B cell (primary cell): Measurements from ENCODE around the gene ERC1. TPM values are rescaled to one million over a fixed set of nuclear protein-coding genes. Genes with fewer than 3 reads are reported as not detected.

Experiments used
- ATAC-seq: fragments of 200-7000 bp; cut with Tn5 transposase; one replicate; pipeline ENCODE4 v1.10.0; 2021; ENCODE audit warnings: low read depth, mild to moderate bottlenecking, moderate number of reproducible peaks, moderate library complexity
- CTCF ChIA-PET: fragments of 350-600 bp; sonication (Branson Sonifier 250); formaldehyde crosslinking; loops from one replicate; lab custom pipeline; 2021; ENCODE audit warnings: antibody characterized with exemption, inconsistent platforms; lab: Charles Lee
- POLR2A ChIA-PET: fragments of 350-600 bp; sonication (Branson Sonifier 250); formaldehyde crosslinking; loops from one replicate; lab custom pipeline; 2021; ENCODE audit warnings: antibody characterized with exemption; lab: Charles Lee
- DNase-seq: peaks from one replicate; pipeline ENCODE4 v3.0.0; 2013
- H2AFZ ChIP-seq: 2 replicates; pipeline ENCODE4 v1.6.1; 2012; ENCODE audit warnings: mild to moderate bottlenecking, low read depth, low read length; ENCODE audit not compliant: insufficient read depth, poor library complexity, severe bottlenecking
- H3K27ac ChIP-seq, 2 donors: 1 replicate in 1 of 2; 2 replicates in 1 of 2; pipeline ENCODE4 v1.5.1; 2012 to 2013; ENCODE audit warnings: low read length in 2 of 2, mild to moderate bottlenecking in 2 of 2, moderate library complexity in 1 of 2
- H3K27me3 ChIP-seq, 4 experiments: fragments of 200-600 bp in 1 of 4; sonication (generic) in 1 of 4; replicated peaks in 1 of 4; 1 replicate in 2 of 4; 2 replicates in 2 of 4; pipeline versions ENCODE4 v1.6.1 to v1.7.0; 2013 to 2016; ENCODE audit warnings: low read length in 3 of 4, mild to moderate bottlenecking in 2 of 4, mixed read lengths in 1 of 4, moderate library complexity in 1 of 4; ENCODE audit not compliant: insufficient read depth in 4 of 4, control insufficient read depth in 3 of 4; ENCODE audit errors: control extremely low read depth in 1 of 4
- H3K36me3 ChIP-seq, 2 experiments: replicated peaks in 1 of 2; 1 replicate in 1 of 2; 2 replicates in 1 of 2; pipeline versions ENCODE4 v1.6.1 to v1.7.1; 2013; ENCODE audit warnings: low read length in 1 of 2; ENCODE audit not compliant: insufficient read depth in 2 of 2, control insufficient read depth in 1 of 2; ENCODE audit errors: control extremely low read depth in 1 of 2, extremely low read depth in 1 of 2
- H3K4me1 ChIP-seq, 2 donors: fragments of 200-600 bp in 1 of 2; sonication (generic) in 1 of 2; 1 replicate in 1 of 2; 2 replicates in 1 of 2; pipeline versions ENCODE4 v1.5.1 to v1.6.1; 2013 to 2017; ENCODE audit warnings: low read length in 2 of 2; ENCODE audit not compliant: control insufficient read depth in 2 of 2, insufficient read depth in 2 of 2
- H3K4me2 ChIP-seq: replicated peaks from 2 replicates; pipeline ENCODE3; 2012; ENCODE audit warnings: mild to moderate bottlenecking, low read depth, low read length; ENCODE audit not compliant: poor library complexity, severe bottlenecking
- H3K4me3 ChIP-seq, 5 experiments: fragments of 200-600 bp in 1 of 5; sonication (generic) in 1 of 5; 1 replicate in 3 of 5; 2 replicates in 2 of 5; pipeline versions ENCODE4 v1.5.1 to v1.7.0; 2011 to 2016; ENCODE audit warnings: low read length in 4 of 5, mild to moderate bottlenecking in 4 of 5, low read depth in 2 of 5, control low read depth in 1 of 5, moderate library complexity in 1 of 5; ENCODE audit not compliant: insufficient read depth in 1 of 5; ENCODE audit errors: control extremely low read depth in 1 of 5, extremely low read depth in 1 of 5
- H3K79me2 ChIP-seq: fragments of 200-600 bp; sonication (generic); one replicate; pipeline ENCODE4 v1.6.0; 2016; ENCODE audit warnings: low read length; ENCODE audit not compliant: control insufficient read depth, insufficient read depth
- H3K9ac ChIP-seq: fragments of 200-600 bp; sonication (generic); 2 replicates; pipeline ENCODE4 v1.6.1; 2017; ENCODE audit warnings: mild to moderate bottlenecking, low read length, moderate library complexity
- H3K9me3 ChIP-seq, 3 donors: one replicate each; pipeline versions ENCODE4 v1.6.1 to v1.7.1; 2013; ENCODE audit warnings: low read length in 2 of 3; ENCODE audit not compliant: control insufficient read depth in 2 of 3, insufficient read depth in 1 of 3; ENCODE audit errors: control extremely low read depth in 1 of 3
- H4K20me1 ChIP-seq: 2 replicates; pipeline ENCODE4 v1.6.0; 2012; ENCODE audit warnings: mild to moderate bottlenecking, low read length; ENCODE audit not compliant: insufficient read depth, control insufficient read depth, poor library complexity, severe bottlenecking
- H3K27ac Mint-ChIP-seq: one replicate; pipeline ENCODE4 v1.8.0; 2021; ENCODE audit warnings: mixed read lengths
- H3K27me3 Mint-ChIP-seq: one replicate; pipeline ENCODE4 v1.8.0; 2021; ENCODE audit warnings: mixed read lengths
- H3K4me1 Mint-ChIP-seq: one replicate; pipeline ENCODE4 v1.8.0; 2021; ENCODE audit warnings: mixed read lengths
- H3K4me3 Mint-ChIP-seq: one replicate; pipeline ENCODE4 v1.8.0; 2021; ENCODE audit warnings: mixed read lengths
- H3K9me3 Mint-ChIP-seq: one replicate; pipeline ENCODE4 v1.8.0; 2022; ENCODE audit warnings: mixed read lengths; ENCODE audit not compliant: insufficient read depth
- CTCF ChIP-seq: fragments of 200-600 bp; IDR thresholded peaks from one replicate; pipeline ENCODE4 v1.8.0; 2022; ENCODE audit warnings: antibody characterized with exemption, mild to moderate bottlenecking
- EZH2 ChIP-seq: IDR thresholded peaks from 2 replicates; pipeline ENCODE4 v1.6.1; 2012; ENCODE audit warnings: borderline replicate concordance, low read depth, mild to moderate bottlenecking, moderate library complexity, low read length; ENCODE audit not compliant: insufficient read depth, poor library complexity, severe bottlenecking
- WGBS: methylation state at CpG from one replicate; pipeline ENCODE4 v1.1.5; 2013; ENCODE audit warnings: missing lambda C conversion rate; ENCODE audit not compliant: insufficient coverage; 5-methylcytosine and 5-hydroxymethylcytosine counted together
- intact Hi-C: fragments of 100-400 bp; cut with micrococcal nuclease; formaldehyde crosslinking; loops from one replicate; pipeline ENCODE4 v1.10.0; 2022
- polyA plus RNA-seq: library from polyadenylated mRNA; depleted of rRNA; stranded (reverse); fragments of >200 nt; gene quantifications from 2 replicates; pipeline ENCODE4 v1.2.3, GENCODE V29; 2012
- total RNA-seq, 2 donors: library from RNA; stranded (reverse); fragments of 120-200 nt in 1 of 2; gene quantifications; 1 replicate in 1 of 2; 2 replicates in 1 of 2; pipeline versions ENCODE4 v1.2.3 to v1.2.4, GENCODE V29; 2013 to 2022

ERC1 gene
- total and polyA plus RNA-seq, 2 donors (not counting 1 experiment from before 2014, with no cell fraction given), result 4.0 to 77.6 TPM

GRCh38 chr12:1213618-1214205 lies 222.7 kb downstream of the ERC1 start:
- Histone ChIP-seq H3K9ac (no peak overlapping the region), H3K4me2 (no peak overlapping the region), H2AFZ (no peak overlapping the region), H3K36me3 (no peaks in the 10 kb centered on the region), H3K4me1 (peaks cover 8 to 9% of the 10 kb centered on the region in 2 donors), H3K4me3 (no peak overlapping the region), H4K20me1 (no peaks in the 10 kb centered on the region), H3K79me2 (no peaks in the 10 kb centered on the region), H3K27me3 (no peaks in the 10 kb centered on the region), H3K27ac (no peak overlapping the region), H3K9me3 (no peaks in the 10 kb centered on the region)
- intact Hi-C loops, result no loop called here
- POLR2A ChIA-PET, result interaction anchor here (0.6 kb wide), 1 partner anchor 30 kb away, joined by 9 read pairs; no protein-coding TSS in a partner anchor
- no peaks in the 10 kb centered on the region for H3K9me3 Mint-ChIP-seq
- no peak for ATAC-seq
- no peak overlapping the region for H3K4me3 Mint-ChIP-seq
- CTCF ChIA-PET, result no interaction called here
- no peak for DNase-seq
- TF ChIP-seq CTCF (no peak), EZH2 (no peak)
- 100% methylated on average over 4 of the region's 7 CpGs for WGBS
- no peaks in the 10 kb centered on the region for H3K27me3 Mint-ChIP-seq
- H3K27ac Mint-ChIP-seq, result no peak overlapping the region
- peaks cover 2% of the 10 kb centered on the region for H3K4me1 Mint-ChIP-seq

- H3K4me1 Mint-ChIP-seq, result no peaks in the 10 kb centered on the region
- H3K9me3 ChIP-seq, result no peaks in the 10 kb centered on the region
- no peak overlapping the region for H3K27ac ChIP-seq
- H3K27ac Mint-ChIP-seq, result no peak overlapping the region
- H2AFZ ChIP-seq, result no peak overlapping the region
- WGBS, result no CpG with 5 or more reads among the region's 3 CpGs
- no peaks in the 10 kb centered on the region for H3K9me3 Mint-ChIP-seq
- TF ChIP-seq EZH2 (no peak), CTCF (no peak)
- no peaks in the 10 kb centered on the region for H3K27me3 ChIP-seq
- no peaks in the 10 kb centered on the region for H3K79me2 ChIP-seq
- no peak overlapping the region for H3K4me3 Mint-ChIP-seq
- POLR2A ChIA-PET, result no interaction called here
- ATAC-seq, result no peak
- H3K36me3 ChIP-seq, result no peaks in the 10 kb centered on the region
- H4K20me1 ChIP-seq, result no peaks in the 10 kb centered on the region
- H3K4me3 ChIP-seq, result no peak overlapping the region
- DNase-seq, result no peak
- CTCF ChIA-PET, result no interaction called here
- H3K4me1 ChIP-seq, result peaks cover 8 to 9% of the 10 kb centered on the region in 2 donors
- intact Hi-C loops, result no loop called here
- H3K27me3 Mint-ChIP-seq, result no peaks in the 10 kb centered on the region
- no peak overlapping the region for H3K4me2 ChIP-seq
- no peak overlapping the region for H3K9ac ChIP-seq
Observed at GRCh38 chr12:1216560-1216959, 225.5 kb downstream of the ERC1 start.
